ENCODE data around the gene BAAT.

Gene BAAT

GRCh38 chr9:101427957-101428655 is 43.3 kb upstream of the BAAT start:
- Histone ChIP-seq H3K4me1 (no peaks in the 10 kb centered on the region), H3K36me3 (no peaks in the 10 kb centered on the region), H3K27me3 (peaks cover 7% of the 10 kb centered on the region; the same call in 1 of the 2 replicates), H3K9me3 (no peaks in the 10 kb centered on the region; the same call in 1 of the 2 replicates), H3K4me3 (ENCODE audit: low read depth, low read length) (no peak overlapping the region)
- DNase-seq, result no peak
- TF ChIP-seq CTCF (IDR thresholded peaks at IDR 0.05; ENCODE audit: low read depth, low read length), result no peak

GRCh38 chr9:101427358-101427757 is 42.6 kb upstream of the BAAT start:
- no peaks in the 10 kb centered on the region for H3K36me3 ChIP-seq
- no peaks in the 10 kb centered on the region for H3K4me1 ChIP-seq
- no peak for TF ChIP-seq CTCF (IDR thresholded peaks at IDR 0.05; ENCODE audit: low read depth, low read length)
- peaks cover 7% of the 10 kb centered on the region; the same call in 1 of the 2 replicates for H3K27me3 ChIP-seq
- H3K9me3 ChIP-seq, result no peaks in the 10 kb centered on the region; the same call in 1 of the 2 replicates
- no peak overlapping the region for H3K4me3 ChIP-seq (ENCODE audit: low read depth, low read length)
- DNase-seq, result no peak

GRCh38 chr9:101421653-101422065 is 36.9 kb upstream of the BAAT start:
- TF ChIP-seq CTCF (IDR thresholded peaks at IDR 0.05; ENCODE audit: low read depth, low read length), result no peak
- no peaks in the 10 kb centered on the region for H3K9me3 ChIP-seq
- H3K36me3 ChIP-seq, result no peaks in the 10 kb centered on the region
- 0 out of 2 replicates have a peak, but pooled peaks cover 2% of the 10 kb centered on the region for H3K27me3 ChIP-seq
- no peaks in the 10 kb centered on the region for H3K4me1 ChIP-seq
- H3K4me3 ChIP-seq (ENCODE audit: low read depth, low read length), result no peak overlapping the region
- DNase-seq, result no peak

- Histone ChIP-seq H3K4me1 (no peaks in the 10 kb centered on the region), H3K4me3 (ENCODE audit: low read depth, low read length) (no peak overlapping the region), H3K9me3 (no peaks in the 10 kb centered on the region), H3K27me3 (no peaks in the 10 kb centered on the region), H3K36me3 (no peaks in the 10 kb centered on the region)
- DNase-seq, result no peak
- no peak for TF ChIP-seq CTCF (IDR thresholded peaks at IDR 0.05; ENCODE audit: low read depth, low read length)
Observed at GRCh38 chr9:101419863-101420262, 35.1 kb upstream of the BAAT start.

GRCh38 chr9:101418518-101419430 is 34.0 kb upstream of the BAAT start:
- H3K27me3 ChIP-seq, result no peaks in the 10 kb centered on the region
- TF ChIP-seq CTCF (IDR thresholded peaks at IDR 0.05; ENCODE audit: low read depth, low read length), result no peak
- no peak for DNase-seq
- no peaks in the 10 kb centered on the region for H3K9me3 ChIP-seq
- H3K36me3 ChIP-seq, result no peaks in the 10 kb centered on the region
- no peaks in the 10 kb centered on the region for H3K4me1 ChIP-seq
- H3K4me3 ChIP-seq (ENCODE audit: low read depth, low read length), result no peak overlapping the region

Data from BE2C (cell line).